NCI-H524 treated with DMSO at 0.1 percent for 48 hours (cell line): ENCODE measurements around the gene MAPRE2.
A peak's percentile ranks its signal among the peaks of the same experiment; 100 is the strongest.
"Not testable (repeated sequence)": the region's sequence is repeated elsewhere in the genome, so short reads cannot be mapped to it uniquely, and the experiment has no call there.

ENCODE experiments used
- DNase-seq: peaks from one replicate; lab custom pipeline; 2025; lab: John Stamatoyannopoulos, UW

MAPRE2 gene

DNA sequence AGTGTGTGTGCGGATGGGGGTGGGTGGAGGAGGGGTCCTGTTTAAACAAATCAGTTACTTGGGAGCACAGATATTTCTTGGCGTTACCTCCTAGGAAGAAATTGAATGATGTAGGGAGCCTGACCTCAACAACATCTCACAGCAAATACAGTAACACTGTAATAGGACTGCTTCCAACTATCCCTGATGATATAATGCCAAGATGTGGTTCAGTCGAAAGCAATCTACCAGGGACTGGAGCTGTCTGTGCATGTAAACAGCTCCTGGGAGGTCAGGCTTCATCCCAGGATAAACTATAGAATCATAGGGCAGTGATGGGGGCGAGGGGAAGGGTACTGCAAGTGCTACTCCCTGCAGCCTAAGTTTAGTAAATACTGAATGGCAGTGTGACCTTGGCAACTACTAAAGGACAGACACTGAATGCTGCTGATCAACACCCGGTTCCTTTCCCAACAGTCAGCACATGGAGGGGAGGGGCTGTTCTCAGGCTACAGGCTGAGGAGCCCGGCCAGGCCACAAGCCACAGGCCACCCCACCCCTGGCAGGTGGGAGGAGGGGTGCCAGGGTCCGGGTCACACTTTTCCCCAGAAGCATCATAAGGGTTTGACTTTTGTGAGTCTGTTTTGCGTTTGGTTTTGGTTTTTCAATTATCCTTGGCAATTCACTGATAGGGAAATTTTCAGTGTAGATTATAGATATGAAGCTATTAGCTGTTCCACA, 114.3 kb downstream of the MAPRE2 start:
- no peak for DNase-seq

DNA sequence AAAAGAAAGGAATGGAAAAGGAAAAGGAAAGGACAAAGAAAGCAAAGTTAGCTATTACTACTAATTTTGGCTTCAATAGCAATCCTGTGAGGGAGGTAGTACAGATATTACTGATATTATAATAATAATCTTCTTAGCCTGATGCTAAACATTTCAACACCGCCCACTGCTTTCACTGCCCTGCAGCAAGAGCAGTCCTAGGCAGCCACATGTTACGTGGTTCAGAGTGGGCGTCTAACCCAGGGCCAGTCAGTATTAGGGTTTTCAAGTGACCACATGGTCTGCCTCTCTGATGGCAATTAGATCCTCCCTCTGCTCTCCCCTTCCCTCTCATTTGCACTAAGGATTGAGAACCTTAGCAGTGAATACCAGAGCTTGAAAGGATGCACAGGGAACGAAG, 116.0 kb downstream of the MAPRE2 start:
- DNase-seq: no peak

- DNase-seq: no peak
These were observed 117.7 kb downstream of the MAPRE2 start for GRCh38 chr18:35158728-35159450.

- DNase-seq: no peak
These were observed 118.6 kb downstream of the MAPRE2 start for GRCh38 chr18:35159782-35160181.

GRCh38 chr18:35161485-35161884, 120.3 kb downstream of the MAPRE2 start:
- no peak for DNase-seq

- DNase-seq: no peak
These were observed 120.7 kb downstream of the MAPRE2 start for GRCh38 chr18:35161934-35162333.

- no peak for DNase-seq
These were observed 121.9 kb downstream of the MAPRE2 start for GRCh38 chr18:35163014-35163539.

GRCh38 chr18:35163721-35164120, 122.5 kb downstream of the MAPRE2 start:
- no peak for DNase-seq

DNA sequence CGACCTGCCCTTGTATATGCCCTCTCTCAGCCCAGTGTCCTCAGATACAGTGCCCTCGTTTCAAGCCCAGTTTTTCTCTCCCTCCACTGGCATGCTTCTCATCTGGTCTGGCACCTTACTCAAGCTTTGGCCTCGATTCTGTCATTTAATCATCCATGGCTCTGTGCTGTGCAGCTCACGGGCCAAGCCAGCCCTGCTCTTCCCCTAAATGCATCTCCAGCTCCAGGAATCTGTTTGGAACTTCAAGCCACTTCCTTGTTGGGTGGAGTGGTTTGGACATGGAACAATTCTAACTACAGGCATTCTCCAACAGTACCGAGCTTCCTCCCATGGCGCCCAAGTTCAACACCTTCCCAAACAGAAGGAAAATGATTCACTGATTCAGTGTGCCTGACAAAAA, 122.9 kb downstream of the MAPRE2 start:
- DNase-seq: no peak

GRCh38 chr18:35167332-35167731, 126.1 kb downstream of the MAPRE2 start:
- no peak for DNase-seq

- DNase-seq: no peak
These were observed 126.6 kb downstream of the MAPRE2 start for GRCh38 chr18:35167857-35168256.

DNA sequence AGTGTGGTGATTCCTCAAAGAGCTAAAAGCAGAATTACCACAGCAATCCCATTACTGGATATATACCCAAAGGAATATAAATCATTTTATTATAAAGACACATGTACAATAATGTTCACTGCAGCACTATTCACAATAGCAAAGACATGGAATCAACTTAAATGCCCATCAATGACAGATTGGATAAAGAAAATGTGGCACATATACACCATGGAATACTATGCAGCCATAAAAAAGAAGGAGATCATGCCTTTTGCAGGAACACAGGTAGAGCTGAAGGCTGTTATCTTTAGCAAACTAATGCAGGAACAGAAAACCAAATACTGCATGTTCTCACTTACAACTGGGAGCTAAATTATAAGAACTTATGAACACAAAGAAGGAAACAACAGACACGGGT, 129.1 kb downstream of the MAPRE2 start:
- not testable (repeated sequence) for DNase-seq

DNA sequence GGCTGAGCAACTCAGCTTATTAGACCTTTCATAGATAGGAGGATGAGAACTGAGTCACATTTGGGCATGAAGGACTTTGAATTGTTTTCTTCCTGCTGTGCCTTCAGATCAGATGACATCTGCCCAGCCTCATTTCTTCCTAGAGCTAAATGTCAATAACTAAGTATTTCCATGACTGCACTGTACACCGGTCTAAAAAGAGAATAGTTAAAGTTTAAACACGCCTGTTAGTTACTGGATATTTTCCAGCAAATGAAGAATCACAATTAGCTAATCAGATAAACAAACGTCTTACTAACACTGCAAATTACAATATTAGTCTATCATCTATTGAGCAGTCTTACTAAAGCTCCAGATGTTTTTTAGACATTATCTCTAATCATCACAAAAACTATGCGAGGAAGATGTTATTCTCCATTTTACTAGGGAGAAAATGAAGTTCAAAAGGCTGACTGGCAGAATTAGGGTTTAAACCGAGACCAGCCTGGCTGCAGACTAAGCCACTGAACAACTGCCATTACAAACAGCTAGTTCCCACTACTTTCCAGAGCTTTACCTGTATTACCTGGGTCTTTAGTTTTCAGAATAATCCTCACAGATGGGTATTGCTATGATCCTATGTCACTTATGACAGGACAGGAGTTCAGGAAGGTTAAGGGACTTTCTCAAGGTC, 130.2 kb downstream of the MAPRE2 start:
- DNase-seq: no peak

- peak; percentile 82 for DNase-seq
These were observed 130.8 kb downstream of the MAPRE2 start for GRCh38 chr18:35172009-35172408.

- no peak for DNase-seq
These were observed 131.3 kb downstream of the MAPRE2 start for GRCh38 chr18:35172451-35173035.

GRCh38 chr18:35174093-35174731, 133.0 kb downstream of the MAPRE2 start:
- DNase-seq: peak; percentile 89

- DNase-seq: no peak
These were observed 133.5 kb downstream of the MAPRE2 start for GRCh38 chr18:35174745-35175144.

- DNase-seq: no peak
These were observed 135.7 kb downstream of the MAPRE2 start for GRCh38 chr18:35176925-35177324.

DNA sequence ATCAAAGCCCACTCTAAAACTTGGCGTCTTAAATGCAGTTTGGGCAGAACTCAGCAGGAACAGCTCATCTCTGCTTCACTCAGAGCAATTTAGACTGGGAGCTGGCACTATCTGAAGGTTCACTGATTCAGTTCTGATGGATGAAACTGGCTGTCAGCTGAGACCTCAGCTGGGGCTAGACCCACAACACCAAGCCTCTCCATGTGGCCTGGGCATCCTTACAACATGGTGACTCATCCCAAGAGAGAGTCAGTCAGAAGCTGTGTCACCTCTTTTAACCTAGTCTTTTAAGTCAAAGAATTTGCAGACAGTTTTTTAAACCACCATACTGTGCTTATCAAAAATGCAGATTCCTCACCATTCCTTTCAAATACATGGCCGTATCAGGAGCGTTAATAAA, 137.0 kb downstream of the MAPRE2 start:
- no peak for DNase-seq

DNA sequence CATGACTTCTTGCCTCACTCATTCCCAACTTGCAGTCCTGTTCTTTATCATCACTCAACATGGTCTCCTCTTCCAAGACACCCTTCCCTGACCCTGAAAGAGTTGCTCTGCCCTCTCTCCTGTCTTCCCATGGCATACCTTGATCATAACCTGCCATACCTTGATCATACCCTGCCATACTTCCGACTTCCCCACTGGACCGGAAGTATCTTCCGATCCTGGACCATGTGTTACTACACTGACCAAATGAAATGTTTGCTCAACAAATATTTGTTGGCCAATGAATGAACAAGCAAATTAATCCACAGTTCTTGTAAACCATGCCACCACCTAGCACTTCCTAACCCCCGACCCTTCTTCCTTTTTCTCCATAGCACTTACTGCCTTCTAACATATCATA, 138.7 kb downstream of the MAPRE2 start:
- no peak for DNase-seq

- DNase-seq: no peak
These were observed 139.2 kb downstream of the MAPRE2 start for GRCh38 chr18:35180455-35180854.

DNA sequence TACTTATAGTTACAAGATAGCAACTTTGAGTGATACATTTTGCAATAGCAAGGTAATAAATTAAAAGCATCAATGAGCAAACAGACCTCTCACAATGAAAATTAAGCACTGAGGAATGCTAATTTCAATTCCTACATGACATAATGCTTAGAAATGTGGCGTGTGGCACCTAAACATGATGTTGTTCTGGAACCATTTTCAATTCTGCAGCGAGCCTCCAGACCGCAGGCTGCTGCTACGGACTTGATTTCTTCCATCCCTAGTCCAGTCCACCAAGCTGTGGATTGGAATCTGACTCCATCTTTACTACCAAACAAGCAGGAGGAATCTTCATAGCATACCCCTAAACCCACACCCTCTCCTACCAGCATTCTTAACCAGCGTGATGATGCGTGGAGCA, 140.9 kb downstream of the MAPRE2 start:
- no peak for DNase-seq
